Measurements from ENCODE around the gene GAA.

GRCh38 chr17:80153004-80153403 is 51.6 kb downstream of the GAA start:
- TF ChIP-seq, protein P1, sequence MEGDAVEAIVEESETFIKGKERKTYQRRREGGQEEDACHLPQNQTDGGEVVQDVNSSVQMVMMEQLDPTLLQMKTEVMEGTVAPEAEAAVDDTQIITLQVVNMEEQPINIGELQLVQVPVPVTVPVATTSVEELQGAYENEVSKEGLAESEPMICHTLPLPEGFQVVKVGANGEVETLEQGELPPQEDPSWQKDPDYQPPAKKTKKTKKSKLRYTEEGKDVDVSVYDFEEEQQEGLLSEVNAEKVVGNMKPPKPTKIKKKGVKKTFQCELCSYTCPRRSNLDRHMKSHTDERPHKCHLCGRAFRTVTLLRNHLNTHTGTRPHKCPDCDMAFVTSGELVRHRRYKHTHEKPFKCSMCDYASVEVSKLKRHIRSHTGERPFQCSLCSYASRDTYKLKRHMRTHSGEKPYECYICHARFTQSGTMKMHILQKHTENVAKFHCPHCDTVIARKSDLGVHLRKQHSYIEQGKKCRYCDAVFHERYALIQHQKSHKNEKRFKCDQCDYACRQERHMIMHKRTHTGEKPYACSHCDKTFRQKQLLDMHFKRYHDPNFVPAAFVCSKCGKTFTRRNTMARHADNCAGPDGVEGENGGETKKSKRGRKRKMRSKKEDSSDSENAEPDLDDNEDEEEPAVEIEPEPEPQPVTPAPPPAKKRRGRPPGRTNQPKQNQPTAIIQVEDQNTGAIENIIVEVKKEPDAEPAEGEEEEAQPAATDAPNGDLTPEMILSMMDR (IDR thresholded peaks at IDR 0.05) = no peak
- no peak for TF ChIP-seq POLR2A (IDR thresholded peaks at IDR 0.05)
